ENCODE measurements around the gene PKNOX1. TPM values are rescaled to one million over a fixed set of nuclear protein-coding genes. Genes with fewer than 3 reads are reported as not detected.

The PKNOX1 gene
- total RNA-seq, 1 experiment from 2014 or later: 43.4 TPM

- H2AK5ac ChIP-seq (ENCODE audit: insufficient read length, low read length): no peak overlapping the region
- DNase-seq: no peak
- H3K9me3 ChIP-seq (ENCODE audit: control insufficient read depth, low read depth, low read length): peaks cover 7% of the 10 kb centered on the region
- H3T11ph ChIP-seq (ENCODE audit: low read length): no peak overlapping the region
- H3K23ac ChIP-seq (ENCODE audit: insufficient read length, low read depth, low read length): no peak overlapping the region
- H3K56ac ChIP-seq (ENCODE audit: insufficient read length, low read depth, low read length): no peak overlapping the region
- WGBS (ENCODE audit: extremely low coverage, insufficient read length, low lambda C conversion rate): no CpG with 5 or more reads among the region's 4 CpGs
- no peaks in the 10 kb centered on the region for H4K20me1 ChIP-seq (ENCODE audit: control insufficient read depth, insufficient read depth, insufficient read length)
- peaks cover 36 to 41% of the 10 kb centered on the region in 2 experiments for H3K9me3 Mint-ChIP-seq
- no peaks in the 10 kb centered on the region for H3K23me2 ChIP-seq (ENCODE audit: insufficient read length, low read depth, low read length, poor library complexity, severe bottlenecking)
- peak overlapping the region in 1 of 3 experiments; percentile 23; a peak in 1 of 7 replicates for H3K27ac Mint-ChIP-seq
- no peak overlapping the region for H2AFZ ChIP-seq (ENCODE audit: low read length)
- H3K36me3 Mint-ChIP-seq (ENCODE audit: insufficient read depth in 1 of 3, low read depth in 3 of 3): peaks cover 41 to 61% (median 59%) of the 10 kb centered on the region in 3 experiments
- H3K4me1 Mint-ChIP-seq: peaks cover 11% of the 10 kb centered on the region in 2 experiments
- no peaks in the 10 kb centered on the region for H3K79me1 ChIP-seq (ENCODE audit: insufficient read depth, low read depth, low read length, poor library complexity, severe bottlenecking)
- H3K4me1 ChIP-seq (ENCODE audit: insufficient read depth, low read length): no peaks in the 10 kb centered on the region
- no peak overlapping the region for H2BK120ac ChIP-seq (ENCODE audit: low read depth, low read length, poor library complexity, severe bottlenecking)
- H3K18ac ChIP-seq (ENCODE audit: insufficient read length, low read depth, low read length): no peak overlapping the region
- no peak overlapping the region for H4K91ac ChIP-seq (ENCODE audit: insufficient read length, low read depth, low read length)
- TF ChIP-seq CTCF (conservative IDR thresholded peaks at IDR 0.05): no peak
- no peak overlapping the region for H2BK12ac ChIP-seq (ENCODE audit: insufficient read length, low read depth, low read length)
- no peak overlapping the region for H4K8ac ChIP-seq (replicated peaks; ENCODE audit: insufficient read length, low read depth, low read length)
- H2BK15ac ChIP-seq (ENCODE audit: low read depth, low read length): no peak overlapping the region
- no peaks in the 10 kb centered on the region for H3K27me3 ChIP-seq (ENCODE audit: insufficient read depth, low read length)
- no peak overlapping the region for H3K4me2 ChIP-seq (ENCODE audit: insufficient read depth, insufficient read length, low read length)
- H3K14ac ChIP-seq (ENCODE audit: insufficient read depth, low read length): no peak overlapping the region
- no peak overlapping the region for H2BK20ac ChIP-seq (ENCODE audit: low read depth, low read length, poor library complexity, severe bottlenecking)
- H3K4me3 Mint-ChIP-seq: no peak overlapping the region
- no peaks in the 10 kb centered on the region for H3K79me2 ChIP-seq (ENCODE audit: insufficient read depth, low read length)
- no peak overlapping the region for H3K4ac ChIP-seq (ENCODE audit: low read depth, low read length)
- H4K5ac ChIP-seq (ENCODE audit: insufficient read length, low read depth, low read length): no peak overlapping the region
- H2BK5ac ChIP-seq (ENCODE audit: insufficient read length, low read length): no peak overlapping the region
- peaks cover 2% of the 10 kb centered on the region for H3K27me3 Mint-ChIP-seq (ENCODE audit: low read depth)
- H3K9ac ChIP-seq (ENCODE audit: extremely low read depth, insufficient read length, low read length): no peak overlapping the region
- no peak overlapping the region for H3K27ac ChIP-seq (ENCODE audit: insufficient read length, low read depth, low read length)
Observed at GRCh38 chr21:43001316-43001715, 27.0 kb downstream of the PKNOX1 start.

Data from H9 (cell line).